ENCODE data around the gene UBE2L3. TPM values are rescaled to one million over a fixed set of nuclear protein-coding genes. Genes with fewer than 3 reads are reported as not detected.
"Not testable (repeated sequence)": the region's sequence is repeated elsewhere in the genome, so short reads cannot be mapped to it uniquely, and the experiment has no call there.

UBE2L3 gene
- 87.1 and 87.5 TPM in 2 replicates for total RNA-seq

- DNase-seq (ENCODE audit: extremely low read depth, low read depth, low spot score): no peak
These were observed at the start of gene UBE2L3 for GRCh38 chr22:21567456-21568346. Gene UBE2L3, plus strand, starts transcription at chr22:21567714. Its CDS starts 31 bp downstream, at chr22:21567745.

- not testable (repeated sequence) for DNase-seq (ENCODE audit: extremely low read depth, low read depth, low spot score)
These were observed 40.6 kb upstream of the UBE2L3 start for GRCh38 chr22:21526705-21527500.

GRCh38 chr22:21531525-21531924, 36.0 kb upstream of the UBE2L3 start:
- DNase-seq (ENCODE audit: extremely low read depth, low read depth, low spot score): not testable (repeated sequence)

GRCh38 chr22:21532863-21533648, 34.5 kb upstream of the UBE2L3 start:
- not testable (repeated sequence) for DNase-seq (ENCODE audit: extremely low read depth, low read depth, low spot score)

- not testable (repeated sequence) for DNase-seq (ENCODE audit: extremely low read depth, low read depth, low spot score)
These were observed 27.7 kb upstream of the UBE2L3 start for GRCh38 chr22:21539862-21540261.

GRCh38 chr22:21544432-21545322, 22.8 kb upstream of the UBE2L3 start:
- DNase-seq (ENCODE audit: extremely low read depth, low read depth, low spot score): not testable (repeated sequence)

GRCh38 chr22:21549558-21549957, 18.0 kb upstream of the UBE2L3 start:
- DNase-seq (ENCODE audit: extremely low read depth, low read depth, low spot score): not testable (repeated sequence)

GRCh38 chr22:21550008-21550677, 17.4 kb upstream of the UBE2L3 start:
- not testable (repeated sequence) for DNase-seq (ENCODE audit: extremely low read depth, low read depth, low spot score)

- not testable (repeated sequence) for DNase-seq (ENCODE audit: extremely low read depth, low read depth, low spot score)
These were observed 16.9 kb upstream of the UBE2L3 start for GRCh38 chr22:21550678-21551047.

GRCh38 chr22:21551361-21551760, 16.2 kb upstream of the UBE2L3 start, which contains the start of gene RIMBP3C:
Gene RIMBP3C, minus strand, starts transcription at chr22:21551461. Its CDS starts 485 bp downstream, at chr22:21550976.
- DNase-seq (ENCODE audit: extremely low read depth, low read depth, low spot score): not testable (repeated sequence)

- DNase-seq (ENCODE audit: extremely low read depth, low read depth, low spot score): not testable (repeated sequence)
These were observed 8.0 kb upstream of the UBE2L3 start for GRCh38 chr22:21559345-21560125.

GRCh38 chr22:21560657-21561056, 6.9 kb upstream of the UBE2L3 start:
- not testable (repeated sequence) for DNase-seq (ENCODE audit: extremely low read depth, low read depth, low spot score)

GRCh38 chr22:21563912-21564311, 3.6 kb upstream of the UBE2L3 start:
- no peak for DNase-seq (ENCODE audit: extremely low read depth, low read depth, low spot score)

- no peak for DNase-seq (ENCODE audit: extremely low read depth, low read depth, low spot score)
These were observed 3.1 kb upstream of the UBE2L3 start for GRCh38 chr22:21564411-21564810.

GRCh38 chr22:21568347-21569075, 997 bp downstream of the UBE2L3 start:
- no peak for DNase-seq (ENCODE audit: extremely low read depth, low read depth, low spot score)

- DNase-seq (ENCODE audit: extremely low read depth, low read depth, low spot score): not testable (repeated sequence)
These were observed 1.5 kb downstream of the UBE2L3 start for GRCh38 chr22:21569076-21569427.

GRCh38 chr22:21569459-21570170, 2.1 kb downstream of the UBE2L3 start:
- DNase-seq (ENCODE audit: extremely low read depth, low read depth, low spot score): no peak

Data from glomerular endothelial cell (primary cell).